Right lobe of liver (tissue), 6 donors: ENCODE results near the gene CNR2. TPM values are rescaled to one million over a fixed set of nuclear protein-coding genes. Genes with fewer than 3 reads are reported as not detected.
A peak's percentile ranks its signal among the peaks of the same experiment; 100 is the strongest.

Source experiments
- ATAC-seq, 4 donors: fragments of 200-7000 bp; cut with Tn5 transposase; one replicate each; pipeline ENCODE4 v1.9.1; 2020; ENCODE audit warnings: mild to moderate bottlenecking in 4 of 4, moderate library complexity in 4 of 4
- DNase-seq, 3 donors: peaks; one replicate each; pipeline ENCODE4 v3.0.0-alpha.2; 2020
- H3K27ac ChIP-seq, 3 donors: fragments of 200-600 bp; one replicate each; pipeline ENCODE4 v1.8.0; 2022
- H3K27me3 ChIP-seq, 2 donors: fragments of 200-600 bp; one replicate each; pipeline ENCODE4 v1.8.0; 2022
- H3K36me3 ChIP-seq, 4 donors: fragments of 200-600 bp; sonication (generic) in 1 of 4; one replicate each; pipeline versions ENCODE4 v1.5.1 to v1.8.0; 2017 to 2022; ENCODE audit warnings: control low read depth in 1 of 4
- H3K4me1 ChIP-seq, 4 donors: fragments of 200-600 bp; sonication (generic) in 1 of 4; one replicate each; pipeline versions ENCODE4 v1.5.1 to v1.8.0; 2017 to 2022; ENCODE audit warnings: control low read depth in 1 of 4
- H3K4me3 ChIP-seq, 3 donors: fragments of 200-600 bp; one replicate each; pipeline ENCODE4 v1.8.0; 2022
- H3K9me3 ChIP-seq, 4 donors: fragments of 200-600 bp; sonication (generic) in 1 of 4; one replicate each; pipeline versions ENCODE4 v1.5.1 to v1.8.0; 2017 to 2022; ENCODE audit warnings: control low read depth in 1 of 4
- POLR2A ChIP-seq: fragments of 450-650 bp; IDR thresholded peaks from one replicate; pipeline ENCODE4 v1.6.1; 2017; ENCODE audit warnings: antibody characterized with exemption, mild to moderate bottlenecking
- WGBS: methylation state at CpG from one replicate; pipeline ENCODE4 v1.1.6; 2018; ENCODE audit warnings: low coverage, low lambda C conversion rate; ENCODE audit not compliant: insufficient coverage; ENCODE audit errors: missing lambda C conversion rate; 5-methylcytosine and 5-hydroxymethylcytosine counted together
- intact Hi-C, 2 donors: fragments of 100-400 bp; cut with DNase I; formaldehyde crosslinking; loops; one replicate each; pipeline versions ENCODE4 v1.11.2 to v1.14.1; 2022
- total RNA-seq, 6 experiments: library from RNA; depleted of rRNA in 2 of 6; stranded (reverse); fragments of >200 nt in 2 of 6; fragmentation: NEBNext Ultra II Directional in 3 of 6; extraction: Animal tissue kit (Norgen Biotek cat#: 25700) in 3 of 6; gene quantifications; one replicate each; pipeline versions ENCODE4 v1.1.0 to v1.2.4, GENCODE V29; 2016 to 2023
- TF ChIP-seq, protein P1 (sequence below), 4 donors: fragments of 200-600 bp in 3 of 4; fragments of 450-650 bp in 1 of 4; IDR thresholded peaks; one replicate each; pipeline versions ENCODE4 v1.5.1 to v1.8.0; 2016 to 2022; ENCODE audit warnings: antibody characterized with exemption in 4 of 4, mild to moderate bottlenecking in 2 of 4
- donor health status: DM: no; HTN: yes; CAD: no.
- donor health status: DM: no; HTN: no; CAD: no.
- donor health status: DM: no; HTN: no; CAD: no.
- donor health status: DM: no; HTN: yes; CAD: no.
- donor health status: DM: no; HTN: yes; CAD: no.

The CNR2 gene
- total RNA-seq, 6 experiments from 2014 or later: 0.04 to 0.07 (median 0.06) TPM; not detected in 2

DNA sequence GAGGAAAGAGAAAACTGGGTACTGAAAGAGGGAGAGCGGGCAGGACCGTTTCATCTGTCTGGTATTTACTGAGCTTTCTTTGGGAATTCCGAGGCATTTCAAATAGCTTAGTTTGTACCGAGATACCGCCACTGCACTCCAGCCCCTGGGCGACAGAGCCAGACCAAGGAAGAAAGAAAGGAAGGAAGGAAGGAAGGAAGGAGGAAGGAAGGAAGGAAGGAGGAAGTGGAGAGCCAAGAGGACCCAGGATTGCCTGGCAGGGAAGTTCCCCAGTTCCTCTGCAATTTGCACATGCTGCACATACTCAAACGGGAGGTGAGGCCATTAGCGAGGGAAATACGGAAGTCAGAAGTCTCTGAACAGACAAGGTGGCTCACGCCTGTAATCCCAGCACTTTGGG lies 44.1 kb downstream of the CNR2 start:
- Histone ChIP-seq H3K36me3 (peaks cover 0 to 5% (median 0%) of the 10 kb centered on the region in 4 donors), H3K9me3 (no peaks in the 10 kb centered on the region), H3K4me3 (peak overlapping the region; percentile 89 to 99 (median 91)), H3K27ac (peak overlapping the region in 2 of 3 donors; percentile 3 to 41), H3K27me3 (no peaks in the 10 kb centered on the region), H3K4me1 (peaks cover 0 to 7% (median 3%) of the 10 kb centered on the region in 4 donors)
- no peak for DNase-seq
- 55% methylated on average over 10 of the region's 10 CpGs for WGBS
- intact Hi-C loops: loop anchor here in 1 of 2 donors (10.0 kb wide), 1 partner anchor 64 kb away; the partner anchor contains the start of gene GALE
- TF ChIP-seq POLR2A: no peak
- TF ChIP-seq, protein P1, sequence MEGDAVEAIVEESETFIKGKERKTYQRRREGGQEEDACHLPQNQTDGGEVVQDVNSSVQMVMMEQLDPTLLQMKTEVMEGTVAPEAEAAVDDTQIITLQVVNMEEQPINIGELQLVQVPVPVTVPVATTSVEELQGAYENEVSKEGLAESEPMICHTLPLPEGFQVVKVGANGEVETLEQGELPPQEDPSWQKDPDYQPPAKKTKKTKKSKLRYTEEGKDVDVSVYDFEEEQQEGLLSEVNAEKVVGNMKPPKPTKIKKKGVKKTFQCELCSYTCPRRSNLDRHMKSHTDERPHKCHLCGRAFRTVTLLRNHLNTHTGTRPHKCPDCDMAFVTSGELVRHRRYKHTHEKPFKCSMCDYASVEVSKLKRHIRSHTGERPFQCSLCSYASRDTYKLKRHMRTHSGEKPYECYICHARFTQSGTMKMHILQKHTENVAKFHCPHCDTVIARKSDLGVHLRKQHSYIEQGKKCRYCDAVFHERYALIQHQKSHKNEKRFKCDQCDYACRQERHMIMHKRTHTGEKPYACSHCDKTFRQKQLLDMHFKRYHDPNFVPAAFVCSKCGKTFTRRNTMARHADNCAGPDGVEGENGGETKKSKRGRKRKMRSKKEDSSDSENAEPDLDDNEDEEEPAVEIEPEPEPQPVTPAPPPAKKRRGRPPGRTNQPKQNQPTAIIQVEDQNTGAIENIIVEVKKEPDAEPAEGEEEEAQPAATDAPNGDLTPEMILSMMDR (IDR thresholded peaks at IDR 0.05): no peak
- no peak for ATAC-seq

DNA sequence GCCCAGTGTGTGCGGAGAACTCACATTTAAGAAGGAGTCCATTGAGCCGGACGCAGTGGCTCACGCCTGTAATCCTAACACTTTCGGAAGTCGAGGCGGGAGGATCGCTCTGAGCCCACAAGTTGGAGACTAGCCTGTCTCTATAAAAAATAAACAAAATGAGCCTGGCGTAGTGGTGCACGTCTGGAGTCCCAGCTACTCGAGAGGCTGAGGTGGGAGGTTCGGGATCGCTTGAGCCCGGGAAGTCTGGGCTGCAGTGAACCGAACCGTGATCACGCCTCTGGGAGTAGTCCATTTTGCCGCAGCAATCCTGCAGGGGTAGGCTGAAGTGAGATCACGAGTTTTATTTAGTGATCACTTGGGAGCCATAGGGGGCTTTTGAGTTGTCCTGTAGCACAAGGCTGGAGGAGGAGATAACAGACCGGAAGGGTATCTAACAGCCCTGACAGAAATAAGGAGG lies 44.6 kb downstream of the CNR2 start:
- TF ChIP-seq, protein P1 (IDR thresholded peaks at IDR 0.05): peak in 2 of 4 donors; percentile 19 to 34
- TF ChIP-seq POLR2A: no peak
- H3K27me3 ChIP-seq: no peaks in the 10 kb centered on the region
- peak in 1 of 3 donors; percentile 51 for DNase-seq
- 16% methylated on average over 20 of the region's 20 CpGs for WGBS
- peaks cover 0 to 7% (median 3%) of the 10 kb centered on the region in 4 donors for H3K4me1 ChIP-seq
- H3K9me3 ChIP-seq: no peaks in the 10 kb centered on the region
- ATAC-seq: peak; percentile 31 to 49 (median 38)
- H3K36me3 ChIP-seq: peaks cover 0 to 8% (median 0%) of the 10 kb centered on the region in 4 donors
- H3K27ac ChIP-seq: peak overlapping the region; percentile 3 to 55 (median 41)
- intact Hi-C loops: loop anchor here in 1 of 2 donors (10.0 kb wide), 1 partner anchor 64 kb away; the partner anchor contains the start of gene GALE
- peak overlapping the region; percentile 89 to 99 (median 91) for H3K4me3 ChIP-seq

DNA sequence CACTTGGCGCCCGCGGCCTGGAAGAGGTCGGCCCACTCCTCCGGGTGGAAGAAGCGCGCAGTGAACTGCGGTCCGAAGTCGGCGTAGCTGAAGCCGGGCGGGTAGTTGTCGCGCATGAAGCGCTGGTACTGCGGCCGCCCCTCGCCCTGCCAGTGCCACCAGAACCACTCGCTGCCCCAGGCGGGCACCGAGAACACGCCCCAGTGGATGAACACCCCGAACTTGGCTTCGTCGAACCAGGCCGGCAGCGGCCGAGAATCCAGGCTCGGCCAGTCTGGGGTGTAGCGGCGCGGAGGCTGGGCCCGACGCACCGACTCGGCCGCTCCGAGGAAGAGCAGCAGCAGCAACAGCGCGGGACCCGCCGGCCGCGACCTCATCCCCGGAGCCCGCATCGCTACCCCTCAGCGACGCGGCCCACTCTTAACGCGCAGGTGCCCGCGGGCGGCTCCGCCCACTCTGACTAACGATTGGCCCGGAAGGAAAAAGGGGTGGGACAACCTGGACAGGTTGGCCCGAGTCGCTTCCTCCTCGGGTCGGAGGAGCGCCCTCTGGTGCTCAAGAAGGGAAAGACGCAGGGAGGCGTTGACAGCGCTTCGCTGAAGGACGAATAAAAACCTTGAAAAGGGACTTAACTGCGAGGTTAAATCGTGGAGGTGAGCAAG lies 45.1 kb downstream of the CNR2 start, which contains the start of gene FUCA1:
Gene FUCA1, minus strand, starts transcription at position 396 of the 662 bp plus-strand sequence. Its CDS starts 4 bp downstream, at position 392.
- H3K9me3 ChIP-seq: no peaks in the 10 kb centered on the region
- WGBS: 0% methylated on average over 1 of the region's 71 CpGs
- peak; percentile 94 to 96 (median 95) for DNase-seq

DNA sequence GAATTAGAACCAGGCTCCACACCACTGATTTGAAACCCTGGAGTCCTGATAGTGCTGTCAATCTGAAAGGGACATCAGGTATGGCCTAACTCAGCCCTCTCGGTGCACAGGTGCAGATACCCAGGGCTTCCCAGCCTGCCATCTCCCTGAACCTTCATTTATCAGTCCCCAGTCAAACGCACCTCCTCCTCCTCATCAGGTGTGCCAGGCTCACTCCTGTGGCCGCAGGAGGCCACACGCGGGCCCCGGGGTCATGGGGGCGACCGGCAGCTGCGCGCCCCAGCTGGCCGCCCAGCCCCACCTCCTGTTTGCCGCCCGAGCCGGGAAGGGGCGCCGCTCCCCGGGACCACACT lies 45.6 kb downstream of the CNR2 start:
- peak in 1 of 3 donors; percentile 42 for DNase-seq
- intact Hi-C loops: loop anchor here in 1 of 2 donors (10.0 kb wide), 1 partner anchor 63 kb away; the partner anchor contains the start of gene GALE
- TF ChIP-seq, protein P1 (IDR thresholded peaks at IDR 0.05): no peak
- no peak for TF ChIP-seq POLR2A
- no peaks in the 10 kb centered on the region for H3K9me3 ChIP-seq
- peak overlapping the region; percentile 89 to 99 (median 91) for H3K4me3 ChIP-seq
- H3K27ac ChIP-seq: peak overlapping the region in 1 of 3 donors; percentile 48
- no CpG with 5 or more reads among the region's 17 CpGs for WGBS
- H3K27me3 ChIP-seq: no peaks in the 10 kb centered on the region
- peak in 3 of 4 donors; percentile 13 to 35 (median 27) for ATAC-seq
- H3K4me1 ChIP-seq: peaks cover 0 to 7% (median 3%) of the 10 kb centered on the region in 4 donors
- H3K36me3 ChIP-seq: peaks cover 0 to 19% (median under 1%) of the 10 kb centered on the region in 4 donors

More for the DNA sequence above, 45.1 kb downstream of the CNR2 start, which contains the start of gene FUCA1:
- Histone ChIP-seq H3K36me3 (peaks cover 0 to 14% (median 0%) of the 10 kb centered on the region in 4 donors), H3K27ac (peak within 1 kb of the TSS; percentile 3 to 55 (median 48)), H3K4me3 (peak within 1 kb of the TSS; percentile 89 to 99 (median 91)), H3K4me1 (peaks cover 0 to 7% (median 3%) of the 10 kb centered on the region in 4 donors), H3K27me3 (no peaks in the 10 kb centered on the region)
- ATAC-seq: peak; percentile 97 to 99 (median 98)
- intact Hi-C loops: loop anchor here in 1 of 2 donors (10.0 kb wide), 1 partner anchor 63 kb away; the partner anchor contains the start of gene GALE
- TF ChIP-seq, protein P1 (IDR thresholded peaks at IDR 0.05): peak; percentile 91 to 97 (median 96)
- peak; percentile 71 for TF ChIP-seq POLR2A
